ENCODE measurements around the gene ADAMTS8. TPM values are rescaled to one million over a fixed set of nuclear protein-coding genes. Genes with fewer than 3 reads are reported as not detected.
A peak's percentile ranks its signal among the peaks of the same experiment; 100 is the strongest.

The ADAMTS8 gene
- total RNA-seq, 1 donor, result not detected

- Histone ChIP-seq H3K79me2 (ENCODE audit: insufficient read depth, low read length) (no peaks in the 10 kb centered on the region), H3K27ac (ENCODE audit: low read depth, low read length) (no peak overlapping the region), H3K27me3 (ENCODE audit: insufficient read depth, low read length) (no peaks in the 10 kb centered on the region), H3K4me3 (ENCODE audit: insufficient read depth, low read length) (no peak overlapping the region), H2AFZ (ENCODE audit: low read length) (no peak overlapping the region), H4K20me1 (ENCODE audit: insufficient read depth, low read length) (no peaks in the 10 kb centered on the region), H3K36me3 (ENCODE audit: insufficient read depth, low read length) (no peaks in the 10 kb centered on the region), H3K4me1 (ENCODE audit: insufficient read depth, low read length) (peaks cover 6% of the 10 kb centered on the region), H3K9me3 (ENCODE audit: low read depth, low read length) (no peaks in the 10 kb centered on the region), H3K4me2 (ENCODE audit: insufficient read depth, low read length) (no peak overlapping the region)
- peak; percentile 76 for DNase-seq (ENCODE audit: insufficient read length, low spot score, missing footprints)
- TF ChIP-seq, protein P1, sequence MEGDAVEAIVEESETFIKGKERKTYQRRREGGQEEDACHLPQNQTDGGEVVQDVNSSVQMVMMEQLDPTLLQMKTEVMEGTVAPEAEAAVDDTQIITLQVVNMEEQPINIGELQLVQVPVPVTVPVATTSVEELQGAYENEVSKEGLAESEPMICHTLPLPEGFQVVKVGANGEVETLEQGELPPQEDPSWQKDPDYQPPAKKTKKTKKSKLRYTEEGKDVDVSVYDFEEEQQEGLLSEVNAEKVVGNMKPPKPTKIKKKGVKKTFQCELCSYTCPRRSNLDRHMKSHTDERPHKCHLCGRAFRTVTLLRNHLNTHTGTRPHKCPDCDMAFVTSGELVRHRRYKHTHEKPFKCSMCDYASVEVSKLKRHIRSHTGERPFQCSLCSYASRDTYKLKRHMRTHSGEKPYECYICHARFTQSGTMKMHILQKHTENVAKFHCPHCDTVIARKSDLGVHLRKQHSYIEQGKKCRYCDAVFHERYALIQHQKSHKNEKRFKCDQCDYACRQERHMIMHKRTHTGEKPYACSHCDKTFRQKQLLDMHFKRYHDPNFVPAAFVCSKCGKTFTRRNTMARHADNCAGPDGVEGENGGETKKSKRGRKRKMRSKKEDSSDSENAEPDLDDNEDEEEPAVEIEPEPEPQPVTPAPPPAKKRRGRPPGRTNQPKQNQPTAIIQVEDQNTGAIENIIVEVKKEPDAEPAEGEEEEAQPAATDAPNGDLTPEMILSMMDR (IDR thresholded peaks at IDR 0.05; ENCODE audit: extremely low read depth, low read depth, low read length), result no peak
These were observed 42.7 kb upstream of the ADAMTS8 start for GRCh38 chr11:130470832-130471706.

DNA sequence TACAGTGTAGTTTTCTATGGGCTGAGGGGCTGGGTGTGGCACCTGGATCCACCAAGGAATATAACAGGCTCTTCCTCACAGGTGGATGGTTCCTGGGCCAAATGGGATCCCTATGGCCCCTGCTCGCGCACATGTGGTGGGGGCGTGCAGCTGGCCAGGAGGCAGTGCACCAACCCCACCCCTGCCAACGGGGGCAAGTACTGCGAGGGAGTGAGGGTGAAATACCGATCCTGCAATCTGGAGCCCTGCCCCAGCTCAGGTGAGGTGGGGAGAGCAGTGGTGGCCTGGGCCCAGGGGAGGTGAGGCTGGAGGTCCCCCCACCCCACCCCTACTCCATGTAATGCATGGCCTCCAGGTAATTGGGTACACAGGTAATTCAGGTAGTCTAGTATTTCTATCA is 40.8 kb upstream of the ADAMTS8 start:
- Histone ChIP-seq H3K36me3 (ENCODE audit: insufficient read depth, low read length) (no peaks in the 10 kb centered on the region), H4K20me1 (ENCODE audit: insufficient read depth, low read length) (no peaks in the 10 kb centered on the region), H2AFZ (ENCODE audit: low read length) (no peak overlapping the region), H3K4me1 (ENCODE audit: insufficient read depth, low read length) (no peaks in the 10 kb centered on the region), H3K27ac (ENCODE audit: low read depth, low read length) (no peak overlapping the region), H3K27me3 (ENCODE audit: insufficient read depth, low read length) (no peaks in the 10 kb centered on the region), H3K4me2 (ENCODE audit: insufficient read depth, low read length) (no peak overlapping the region), H3K4me3 (ENCODE audit: insufficient read depth, low read length) (no peak overlapping the region), H3K79me2 (ENCODE audit: insufficient read depth, low read length) (no peaks in the 10 kb centered on the region), H3K9me3 (ENCODE audit: low read depth, low read length) (no peaks in the 10 kb centered on the region)
- DNase-seq (ENCODE audit: insufficient read length, low spot score, missing footprints), result peak; percentile 30
- TF ChIP-seq, protein P1 (IDR thresholded peaks at IDR 0.05; ENCODE audit: extremely low read depth, low read depth, low read length), result no peak

DNA sequence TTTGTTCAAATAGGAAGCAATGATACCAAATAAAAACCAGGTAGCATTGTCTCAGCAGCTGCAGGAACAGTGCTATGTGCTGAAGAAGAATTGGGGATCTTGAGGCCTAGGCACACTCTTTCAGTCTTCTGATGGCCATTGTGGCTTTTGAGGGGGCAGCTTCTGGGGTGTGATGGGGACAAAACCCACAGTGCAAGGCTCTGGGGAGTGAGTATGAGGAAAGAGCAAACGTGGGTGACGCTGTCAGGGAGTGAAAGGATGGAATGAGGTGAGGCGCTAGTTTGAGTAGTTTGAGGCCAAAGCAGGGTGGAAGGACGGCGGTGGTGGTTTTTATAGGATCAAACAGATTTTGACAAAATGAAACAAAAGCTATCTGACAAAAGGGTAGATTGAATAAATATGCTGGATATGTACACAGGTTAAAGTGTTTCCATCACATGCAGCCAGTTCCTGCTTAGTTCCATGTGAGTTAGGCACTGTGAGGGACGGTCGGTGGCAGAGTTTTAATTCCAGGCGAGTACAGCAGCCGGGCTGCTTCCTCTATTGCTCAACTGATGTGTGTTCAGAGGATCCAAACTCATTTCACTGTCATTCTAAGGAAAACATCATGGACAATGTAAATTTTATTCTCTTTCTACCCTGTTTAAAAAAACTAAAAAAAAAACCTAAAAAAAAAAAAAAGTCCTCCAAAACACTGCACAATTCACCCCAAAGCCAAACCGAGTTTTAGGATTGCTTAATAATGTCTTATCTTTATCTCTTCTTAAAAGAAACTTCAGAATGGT is 38.9 kb upstream of the ADAMTS8 start:
- Histone ChIP-seq H3K9me3 (ENCODE audit: low read depth, low read length) (no peaks in the 10 kb centered on the region), H3K27me3 (ENCODE audit: insufficient read depth, low read length) (no peaks in the 10 kb centered on the region), H3K79me2 (ENCODE audit: insufficient read depth, low read length) (no peaks in the 10 kb centered on the region), H4K20me1 (ENCODE audit: insufficient read depth, low read length) (no peaks in the 10 kb centered on the region), H3K36me3 (ENCODE audit: insufficient read depth, low read length) (no peaks in the 10 kb centered on the region), H3K27ac (ENCODE audit: low read depth, low read length) (no peak overlapping the region), H3K4me2 (ENCODE audit: insufficient read depth, low read length) (no peak overlapping the region), H3K4me3 (ENCODE audit: insufficient read depth, low read length) (no peak overlapping the region), H2AFZ (ENCODE audit: low read length) (no peak overlapping the region), H3K4me1 (ENCODE audit: insufficient read depth, low read length) (no peaks in the 10 kb centered on the region)
- TF ChIP-seq, protein P1 (IDR thresholded peaks at IDR 0.05; ENCODE audit: extremely low read depth, low read depth, low read length), result no peak
- DNase-seq (ENCODE audit: insufficient read length, low spot score, missing footprints), result peak; percentile 11

GRCh38 chr11:130465263-130465662 is 36.9 kb upstream of the ADAMTS8 start:
- H2AFZ ChIP-seq (ENCODE audit: low read length), result no peak overlapping the region
- H3K4me2 ChIP-seq (ENCODE audit: insufficient read depth, low read length), result no peak overlapping the region
- peaks cover 8% of the 10 kb centered on the region for H3K27me3 ChIP-seq (ENCODE audit: insufficient read depth, low read length)
- peak; percentile 42 for DNase-seq (ENCODE audit: insufficient read length, low spot score, missing footprints)
- TF ChIP-seq, protein P1 (IDR thresholded peaks at IDR 0.05; ENCODE audit: extremely low read depth, low read depth, low read length), result no peak
- no peaks in the 10 kb centered on the region for H3K36me3 ChIP-seq (ENCODE audit: insufficient read depth, low read length)
- H3K27ac ChIP-seq (ENCODE audit: low read depth, low read length), result no peak overlapping the region
- H4K20me1 ChIP-seq (ENCODE audit: insufficient read depth, low read length), result no peaks in the 10 kb centered on the region
- H3K79me2 ChIP-seq (ENCODE audit: insufficient read depth, low read length), result no peaks in the 10 kb centered on the region
- H3K9me3 ChIP-seq (ENCODE audit: low read depth, low read length), result no peaks in the 10 kb centered on the region
- no peak overlapping the region for H3K4me3 ChIP-seq (ENCODE audit: insufficient read depth, low read length)
- H3K4me1 ChIP-seq (ENCODE audit: insufficient read depth, low read length), result no peaks in the 10 kb centered on the region

Data from osteoblast (primary cell).